Head of caudate nucleus (tissue), 42 donors: ENCODE results near the gene NHS.

Experiments used
- DNase-seq, 42 donors: peaks; one replicate each; pipeline versions ENCODE4 v3.0.0 to v3.0.0-alpha.2; 2020 to 2021; ENCODE audit warnings: mixed read lengths in 7 of 42
- intact Hi-C: fragments of 100-400 bp; cut with DNase I; formaldehyde crosslinking; loops from one replicate; pipeline ENCODE4 v1.15.0; 2022

Gene NHS

DNA sequence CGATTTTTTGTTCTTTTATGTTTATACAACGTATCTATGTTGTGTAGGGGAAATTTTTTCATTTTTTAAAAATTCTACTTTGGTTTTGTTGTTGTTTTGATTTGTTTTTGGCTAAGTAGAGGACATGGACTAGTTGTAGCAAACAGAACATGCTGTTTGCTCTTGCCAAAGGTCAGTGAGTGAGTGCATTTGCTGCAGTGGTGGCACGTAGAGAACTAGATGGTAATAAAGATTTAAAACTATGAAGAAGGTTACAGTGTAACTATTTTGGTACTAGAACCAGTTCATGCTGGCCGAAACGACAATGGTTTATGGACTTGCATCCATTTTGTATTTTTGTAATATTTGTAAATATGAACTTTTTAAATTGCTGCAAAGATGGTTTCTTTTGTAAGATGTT, 360.4 kb downstream of the NHS start:
- no peak for DNase-seq
- intact Hi-C loops, result no loop called here

GRCh38 chrX:17736478-17736855, 361.5 kb downstream of the NHS start:
- intact Hi-C loops, result no loop called here
- DNase-seq, result no peak

DNA sequence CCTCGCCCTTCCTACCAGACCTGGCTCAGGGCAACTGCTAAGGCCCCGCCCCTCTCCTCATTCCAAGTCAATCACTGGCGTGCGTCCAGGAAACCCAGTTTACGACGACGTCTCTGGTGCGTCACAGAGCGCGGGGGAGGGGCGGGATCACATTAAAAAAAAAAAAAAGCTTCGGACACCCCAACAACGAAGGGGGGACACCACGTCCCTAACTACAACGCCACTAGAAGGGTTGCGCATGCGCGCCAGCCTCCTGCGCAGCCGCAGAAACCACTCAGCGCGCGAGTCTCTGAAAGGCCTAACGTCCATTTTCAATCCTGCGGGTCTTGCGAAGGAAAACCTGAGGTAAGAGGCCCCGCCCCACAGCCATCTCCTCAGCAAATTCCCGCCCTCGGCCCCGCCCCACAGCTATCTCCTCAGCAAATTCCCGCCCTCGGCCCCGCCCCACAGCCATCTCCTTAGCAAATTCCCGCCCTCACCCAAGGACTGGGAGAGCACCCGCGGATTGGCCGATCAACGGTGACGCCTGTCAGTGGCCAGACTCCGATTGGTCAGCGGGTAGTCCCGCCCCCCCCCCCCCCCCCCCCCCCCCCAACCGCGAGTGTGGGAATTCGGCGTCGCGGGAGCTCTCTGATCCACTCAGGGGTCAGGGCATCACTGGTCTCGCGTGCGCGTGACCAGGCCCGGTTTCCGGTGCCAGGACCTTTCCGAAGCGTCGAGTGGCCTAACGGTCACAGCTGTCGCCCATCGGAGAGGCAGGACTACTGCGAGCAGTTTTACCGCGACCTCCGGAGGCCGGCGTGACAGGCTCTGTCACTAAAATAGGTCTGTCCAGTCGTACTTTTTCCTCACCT, 362.1 kb downstream of the NHS start, which contains the start of gene SCML1:
TSS of gene SCML1 (plus strand) at position 638 of the 854 bp plus-strand sequence. CDS start 6,694 bp downstream, outside the sequence.
- intact Hi-C loops, result no loop called here
- peak; percentile 87 to 99 (median 96) for DNase-seq

DNA sequence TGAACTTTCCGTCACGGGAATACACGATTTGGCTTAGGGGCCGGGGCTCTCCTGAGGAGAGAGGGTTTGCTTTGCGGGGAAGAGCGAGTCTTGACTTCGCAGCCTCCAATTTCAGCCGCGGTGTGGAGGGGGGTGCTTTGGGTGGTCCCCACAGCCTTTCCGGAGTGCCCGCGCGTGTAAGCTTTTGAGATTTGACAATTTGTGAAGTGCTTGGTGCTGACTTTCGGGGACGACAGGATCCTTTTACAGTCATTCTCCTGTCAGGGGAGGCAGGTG, 362.6 kb downstream of the NHS start:
- DNase-seq, result peak in 5 of 42 donors; percentile 4 to 32 (median 17)

GRCh38 chrX:17737986-17738713, 363.1 kb downstream of the NHS start:
- intact Hi-C loops, result no loop called here
- DNase-seq, result peak in 34 of 42 donors; percentile 2 to 60 (median 26)

More for the DNA sequence above, 362.6 kb downstream of the NHS start:
- intact Hi-C loops, result no loop called here

DNA sequence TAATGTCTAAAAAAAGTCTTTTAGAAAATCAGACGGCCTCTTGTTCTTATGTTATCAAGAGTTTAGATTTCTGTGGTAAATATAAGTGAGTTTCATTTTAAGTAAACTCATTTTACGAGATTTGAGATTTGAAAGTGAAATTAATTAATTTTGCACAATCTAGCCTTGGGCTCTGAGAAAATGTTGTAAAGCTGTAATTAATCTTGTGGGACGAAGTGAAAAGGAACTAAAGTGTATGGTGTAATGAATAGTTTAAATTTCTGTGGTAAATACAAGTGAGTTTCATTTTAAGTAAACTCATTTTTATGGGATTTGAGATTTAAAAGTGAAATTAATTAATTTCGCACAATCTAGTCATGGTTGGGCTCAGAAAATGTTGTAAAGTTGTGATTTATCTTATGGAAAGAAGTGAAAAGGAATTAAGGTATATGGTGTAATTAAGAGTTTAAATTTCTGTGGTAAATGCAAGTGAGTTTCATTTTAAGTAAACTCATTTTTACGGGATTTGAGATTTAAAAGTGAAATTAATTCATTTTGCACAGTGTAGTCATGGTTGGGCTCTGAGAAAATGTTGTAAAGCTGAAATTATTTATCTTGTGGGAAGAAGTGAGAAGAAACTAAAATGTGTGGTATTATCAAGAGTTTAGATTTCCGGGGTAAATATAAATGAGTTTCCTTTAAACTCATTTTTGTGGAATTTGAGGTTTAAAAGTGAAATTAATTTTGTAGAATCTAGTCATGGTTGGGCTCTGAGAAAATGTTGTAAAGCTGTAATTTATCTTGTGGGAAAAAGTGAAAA, 363.9 kb downstream of the NHS start:
- no peak for DNase-seq
- intact Hi-C loops, result no loop called here

GRCh38 chrX:17740137-17741122, 365.4 kb downstream of the NHS start:
- no peak for DNase-seq
- intact Hi-C loops, result no loop called here

DNA sequence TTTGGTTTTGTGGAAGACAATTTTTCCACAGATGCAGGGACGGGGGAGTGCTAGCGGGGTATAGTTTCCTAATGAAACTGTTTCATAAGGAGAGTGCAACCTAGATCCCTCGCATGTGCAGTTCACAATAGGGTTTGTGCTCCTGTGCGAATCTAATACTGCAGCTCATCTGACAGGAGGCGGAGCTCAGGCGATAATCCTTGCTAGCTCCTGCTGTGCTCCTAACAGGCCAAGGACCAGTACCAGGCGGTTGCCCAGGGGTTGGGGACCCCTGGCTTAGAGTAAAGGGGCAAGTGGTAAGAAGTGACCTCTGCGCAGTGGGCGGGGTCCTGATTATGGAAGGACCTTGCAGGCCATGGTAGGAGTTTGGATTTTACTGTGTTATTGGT, 366.1 kb downstream of the NHS start:
- intact Hi-C loops, result no loop called here
- no peak for DNase-seq

DNA sequence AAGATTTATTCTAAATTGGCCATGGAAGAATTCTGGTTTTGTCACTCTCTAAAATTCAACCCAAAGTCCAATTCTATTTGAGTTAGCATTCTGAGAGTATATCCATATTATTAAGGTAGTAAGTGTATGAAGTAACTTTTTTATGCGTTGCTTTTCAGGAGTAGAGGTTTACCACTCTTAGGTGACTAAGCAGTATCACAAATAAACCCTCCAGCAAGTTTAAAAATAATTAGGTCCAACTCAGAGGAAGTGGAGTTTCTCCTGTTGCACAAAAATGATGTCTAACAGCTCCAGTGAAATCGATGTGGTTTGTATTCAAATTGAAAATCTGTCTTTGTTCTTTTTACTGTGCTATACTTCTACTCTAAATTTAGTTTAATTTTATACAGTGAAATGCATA, 368.9 kb downstream of the NHS start:
- intact Hi-C loops, result no loop called here
- DNase-seq, result no peak

DNA sequence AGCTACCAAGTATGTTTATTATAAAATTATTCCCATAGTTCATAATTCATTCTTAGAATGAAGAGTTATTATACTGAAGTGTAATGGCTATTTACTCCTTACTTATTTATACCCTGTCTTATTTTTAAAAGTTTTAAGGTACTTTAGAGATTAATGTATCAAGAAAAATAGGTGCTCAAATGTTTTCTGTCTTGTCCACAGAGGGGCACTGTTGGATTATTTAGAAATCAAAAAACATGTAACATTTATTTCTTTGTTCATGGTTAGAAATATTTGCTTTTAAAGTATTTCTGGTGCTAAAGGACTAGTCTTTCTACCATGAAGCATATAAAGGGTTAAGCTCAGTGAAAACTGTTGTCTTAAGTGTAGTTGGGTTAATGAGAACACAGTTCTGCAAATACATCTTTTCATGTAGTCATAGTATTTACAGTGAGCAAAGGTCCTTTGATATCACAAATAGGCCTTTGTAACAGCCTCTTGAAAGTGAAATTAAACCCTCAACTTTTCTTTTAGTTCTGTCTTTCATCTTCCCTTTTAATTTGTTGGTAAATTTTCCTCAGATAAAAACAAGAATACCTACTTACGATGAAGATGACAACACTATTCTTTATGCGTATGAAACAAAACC, 370.0 kb downstream of the NHS start:
- intact Hi-C loops, result no loop called here

GRCh38 chrX:17747692-17748091, 372.7 kb downstream of the NHS start:
- DNase-seq, result no peak
- intact Hi-C loops, result no loop called here

More for the DNA sequence above, 370.0 kb downstream of the NHS start:
- DNase-seq, result no peak

GRCh38 chrX:17748684-17749083, 373.7 kb downstream of the NHS start:
- intact Hi-C loops, result no loop called here
- no peak for DNase-seq

- DNase-seq, result no peak
- intact Hi-C loops, result no loop called here
Measured at GRCh38 chrX:17750436-17750835, 375.4 kb downstream of the NHS start.

DNA sequence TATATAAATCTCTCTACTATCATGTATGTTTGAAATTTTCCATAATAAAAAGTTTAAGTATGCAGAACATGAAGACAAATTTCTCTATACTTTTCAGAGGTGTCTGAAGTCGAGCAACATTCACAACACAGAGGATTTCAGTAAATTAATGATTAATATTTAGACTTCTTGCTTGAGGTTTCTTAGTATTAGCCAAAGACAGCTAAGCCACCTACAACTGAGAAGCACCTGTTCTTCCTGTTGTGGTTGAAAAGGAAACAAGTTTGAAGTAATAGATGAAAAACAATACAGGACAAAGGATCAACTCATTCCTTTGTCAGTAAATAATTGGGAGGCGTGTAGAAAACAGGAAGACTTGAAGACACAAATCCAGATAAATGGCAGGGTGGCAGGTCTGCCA, 383.4 kb downstream of the NHS start:
- intact Hi-C loops, result no loop called here
- DNase-seq, result no peak

DNA sequence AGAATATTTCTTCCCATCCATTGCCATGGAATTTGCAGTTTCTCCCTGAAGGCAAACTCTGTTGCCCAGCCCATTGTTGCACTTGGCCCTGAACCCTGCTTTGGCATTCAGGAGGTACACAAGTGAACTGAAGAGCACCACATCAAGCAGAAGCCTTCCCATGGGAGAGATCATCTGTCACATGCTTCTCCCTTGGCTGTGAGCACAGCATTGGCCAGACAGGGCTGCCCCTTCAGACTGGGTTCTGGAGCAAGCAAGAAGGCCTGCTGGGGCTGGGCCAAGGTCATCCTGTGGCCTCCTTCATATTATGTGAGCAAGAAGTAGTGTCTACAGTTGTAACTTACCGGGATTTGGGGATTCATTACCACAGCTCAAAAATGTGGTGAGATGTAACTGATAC, 385.0 kb downstream of the NHS start:
- DNase-seq, result no peak
- intact Hi-C loops, result no loop called here

GRCh38 chrX:17767734-17768133, 392.7 kb downstream of the NHS start:
- DNase-seq, result no peak
- intact Hi-C loops, result no loop called here

GRCh38 chrX:17768997-17769396, 394.0 kb downstream of the NHS start:
- DNase-seq, result no peak
- intact Hi-C loops, result no loop called here

- intact Hi-C loops, result no loop called here
- no peak for DNase-seq
Measured at GRCh38 chrX:17769701-17770269, 394.8 kb downstream of the NHS start.
